GM21515 (cell line): Measurements from ENCODE around the gene PARD6B.
"Not testable (repeated sequence)": the region's sequence is repeated elsewhere in the genome, so short reads cannot be mapped to it uniquely, and the experiment has no call there.

ENCODE experiments used
- ATAC-seq: cut with Tn5 transposase; IDR thresholded peaks from one replicate; pipeline ENCODE4 v1.9.1; 2021; ENCODE audit not compliant: unreplicated experiment

PARD6B gene

GRCh38 chr20:50744143-50744792 lies 12.9 kb downstream of the PARD6B start:
- no peak for ATAC-seq

GRCh38 chr20:50745634-50746137 lies 14.3 kb downstream of the PARD6B start:
- no peak for ATAC-seq

DNA sequence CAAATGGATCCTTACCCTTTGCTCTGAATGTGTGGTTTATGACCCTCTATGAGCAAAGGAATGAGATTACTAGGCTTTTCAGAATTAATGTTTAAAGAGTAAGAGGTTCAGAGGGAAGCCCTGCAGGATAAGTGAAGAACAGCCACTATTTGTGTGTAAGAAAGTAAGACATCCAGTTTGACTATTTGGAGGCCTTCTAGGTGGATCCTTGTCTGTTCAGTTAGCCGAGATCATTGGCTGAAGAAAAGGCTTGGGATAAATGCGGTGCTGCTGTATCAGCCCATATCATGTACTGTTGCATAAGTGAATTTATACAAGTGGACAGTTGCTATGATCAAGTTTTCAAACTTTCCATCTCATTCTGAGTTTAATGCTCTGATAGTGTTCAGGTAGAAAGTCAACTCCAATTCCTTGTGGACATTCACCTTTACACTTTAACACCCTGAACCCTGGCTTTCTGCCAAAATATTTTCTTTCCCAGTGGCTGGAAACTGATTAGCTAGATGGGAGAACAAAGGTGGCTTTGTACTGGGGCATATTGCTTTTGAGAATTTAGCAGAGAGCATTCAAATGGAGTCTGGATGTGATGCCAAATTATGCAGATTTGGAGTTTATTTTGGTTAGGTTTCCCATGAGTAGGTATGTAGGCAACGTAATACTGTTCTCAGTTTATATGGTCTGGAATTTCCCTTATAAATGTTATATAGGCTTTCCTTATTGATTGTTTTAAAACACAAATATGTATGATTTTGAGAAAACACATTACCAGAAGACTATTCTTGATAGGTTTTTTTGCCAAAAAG lies 15.0 kb downstream of the PARD6B start:
- ATAC-seq, result no peak

GRCh38 chr20:50747275-50747674 lies 15.9 kb downstream of the PARD6B start:
- no peak for ATAC-seq

GRCh38 chr20:50750145-50750671 lies 18.8 kb downstream of the PARD6B start:
- ATAC-seq, result no peak

GRCh38 chr20:50753152-50753551 lies 21.8 kb downstream of the PARD6B start:
- no peak for ATAC-seq

DNA sequence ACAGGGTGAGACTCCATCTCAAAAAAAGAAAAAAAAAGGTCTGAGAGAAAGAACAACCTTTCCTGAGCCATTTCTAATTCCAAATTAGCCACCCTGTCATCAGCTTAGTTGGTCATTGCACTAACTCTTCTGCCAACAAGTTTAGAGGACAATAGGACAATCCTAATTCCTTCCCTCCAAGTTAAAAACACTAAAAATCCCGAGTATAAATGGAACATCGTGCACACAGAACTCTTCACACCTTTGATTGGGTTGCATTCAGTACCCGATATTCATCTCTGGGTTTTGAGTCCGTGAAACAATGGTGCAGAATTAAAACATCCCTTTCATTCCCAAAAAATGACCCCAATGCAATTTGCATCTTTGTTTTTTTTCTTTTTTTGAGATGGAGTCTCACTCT lies 23.0 kb downstream of the PARD6B start:
- no peak for ATAC-seq

DNA sequence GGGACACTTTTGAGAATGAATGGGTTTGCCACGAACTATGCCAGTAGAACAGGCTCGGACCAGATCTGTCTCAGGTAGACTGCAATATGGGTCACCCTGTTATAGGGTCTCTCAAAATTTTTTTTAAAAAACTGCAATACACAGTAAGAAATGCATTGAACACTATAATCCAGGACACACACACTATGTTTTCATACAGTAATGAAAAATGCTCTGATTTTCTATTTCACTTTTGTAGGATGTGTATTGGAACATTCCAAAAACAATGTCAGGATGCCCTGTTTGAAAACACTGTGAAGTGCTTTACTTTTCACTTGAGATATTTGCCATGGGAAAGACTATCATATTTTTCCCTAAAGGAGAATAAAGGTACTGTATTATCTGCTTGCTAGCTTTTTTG lies 25.1 kb downstream of the PARD6B start:
- ATAC-seq, result no peak

- no peak for ATAC-seq
Measured at GRCh38 chr20:50758469-50758868, 27.1 kb downstream of the PARD6B start.

DNA sequence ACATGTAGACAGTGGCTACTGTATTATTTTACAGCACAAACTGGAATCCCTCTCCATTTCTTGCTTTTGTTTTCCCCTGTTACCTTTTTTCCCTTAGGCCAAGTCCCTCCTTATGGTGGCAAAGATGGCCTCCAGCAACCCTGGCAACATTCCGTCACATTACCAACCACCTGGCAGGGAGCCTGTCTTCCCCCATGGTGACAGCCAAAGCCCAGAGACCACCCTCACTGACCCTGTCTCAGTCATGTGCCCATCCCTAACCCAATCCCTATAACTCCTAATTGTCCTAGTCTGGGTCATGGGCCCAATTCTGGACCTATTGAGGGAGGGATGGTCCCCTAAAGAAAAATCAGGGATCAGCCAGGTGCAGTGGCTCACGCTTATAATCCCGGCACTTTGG lies 27.6 kb downstream of the PARD6B start:
- ATAC-seq, result no peak

DNA sequence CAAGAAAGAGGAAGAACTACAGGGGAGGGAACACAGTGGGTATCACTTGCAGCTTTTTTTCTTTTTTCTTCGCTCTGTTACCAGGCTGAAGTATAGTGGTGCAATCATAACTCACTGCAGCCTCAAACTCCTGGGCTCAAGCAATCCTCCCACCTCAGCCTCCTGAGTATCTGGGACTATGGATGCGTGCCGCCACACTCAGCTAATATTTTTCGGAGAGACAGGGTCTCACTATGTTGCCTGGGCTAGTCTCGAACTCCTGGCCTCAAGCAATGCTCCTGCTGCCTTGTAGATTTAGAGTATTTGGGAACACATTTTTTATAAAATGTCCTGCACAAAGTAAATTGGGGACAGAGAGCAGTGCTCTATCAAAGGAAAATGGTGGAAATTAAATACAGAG lies 28.3 kb downstream of the PARD6B start:
- no peak for ATAC-seq

GRCh38 chr20:50762045-50762422 lies 30.7 kb downstream of the PARD6B start:
- ATAC-seq, result no peak

DNA sequence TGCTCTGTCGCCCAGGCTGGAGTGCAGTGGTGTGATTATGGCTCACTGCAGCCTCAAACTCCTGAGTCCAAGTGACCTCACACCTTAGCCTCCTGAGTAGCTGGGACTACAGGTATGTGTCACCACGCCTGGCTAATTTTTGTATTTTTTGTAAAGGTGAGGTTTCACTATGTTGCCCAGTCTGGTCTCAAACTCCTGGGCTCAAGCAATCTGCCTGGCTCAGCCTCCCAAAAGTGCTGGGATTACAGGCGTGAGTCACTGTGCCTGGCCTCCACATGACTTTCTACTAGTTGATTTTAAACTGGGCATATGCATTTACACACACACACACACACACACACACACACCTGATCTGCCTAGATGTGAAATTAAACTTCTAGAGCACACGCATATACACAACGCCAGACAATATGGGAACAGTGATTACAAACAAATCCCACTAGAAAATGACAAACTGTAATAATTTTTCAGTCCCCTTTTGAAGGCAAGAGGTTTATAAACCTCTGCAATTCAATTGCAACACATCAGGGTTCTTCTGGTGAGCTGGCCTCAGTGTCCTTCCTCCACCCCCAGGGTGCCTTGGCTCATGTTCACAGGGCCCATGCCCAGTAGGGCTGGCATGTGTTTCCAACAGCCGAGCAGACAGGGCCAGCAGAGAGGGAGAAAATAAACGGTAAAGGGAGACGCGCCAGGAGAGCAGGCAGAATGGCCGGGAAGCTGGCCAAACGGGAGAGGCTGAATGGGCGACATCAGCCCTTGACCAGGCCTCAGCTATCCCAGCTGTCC lies 31.2 kb downstream of the PARD6B start:
- no peak for ATAC-seq

GRCh38 chr20:50763550-50764458 lies 32.4 kb downstream of the PARD6B start:
- ATAC-seq, result not testable (repeated sequence)

GRCh38 chr20:50765251-50765650 lies 33.9 kb downstream of the PARD6B start:
- ATAC-seq, result not testable (repeated sequence)

- no peak for ATAC-seq
Measured at GRCh38 chr20:50765674-50766073, 34.3 kb downstream of the PARD6B start.

DNA sequence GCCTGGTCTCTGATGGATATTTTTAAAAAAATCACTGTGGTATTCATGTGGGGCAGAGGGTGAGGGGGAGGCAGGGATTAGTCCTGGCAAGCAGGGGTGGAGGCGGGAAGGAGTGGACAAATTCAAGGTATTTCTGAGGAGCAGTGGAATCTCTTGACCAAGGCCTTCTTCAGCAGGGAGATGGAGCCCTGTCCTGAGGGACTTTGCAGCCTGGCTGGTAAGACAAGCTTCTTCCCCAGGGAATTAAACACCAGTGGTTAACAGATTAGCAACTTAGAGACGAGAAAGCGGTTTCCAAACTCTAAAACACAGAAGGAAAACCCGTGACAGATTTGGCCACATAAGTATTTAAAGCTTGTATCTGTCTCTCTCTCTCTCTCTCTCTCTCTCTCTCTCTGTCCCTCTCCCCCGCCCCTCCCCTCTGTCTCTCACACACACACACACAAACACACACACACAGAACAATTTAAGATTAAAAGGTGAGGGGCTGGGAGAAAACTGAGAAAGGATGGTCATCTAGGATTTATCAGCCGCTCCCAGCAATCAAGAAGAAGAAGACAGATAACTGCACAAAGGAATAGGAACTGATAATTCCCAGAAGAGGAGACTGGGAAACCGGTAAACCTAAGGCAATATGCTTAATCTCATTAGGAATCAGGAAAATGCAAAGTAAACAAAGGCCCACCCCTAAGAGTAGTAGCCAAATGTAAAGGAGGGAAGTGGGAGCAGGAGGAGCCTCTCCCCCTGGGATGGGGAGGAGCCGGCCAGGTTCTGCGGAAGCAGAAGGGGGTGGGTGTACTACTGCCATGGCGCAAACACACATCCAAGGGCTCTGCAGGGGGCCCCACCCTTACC lies 35.8 kb downstream of the PARD6B start:
- ATAC-seq, result not testable (repeated sequence)

DNA sequence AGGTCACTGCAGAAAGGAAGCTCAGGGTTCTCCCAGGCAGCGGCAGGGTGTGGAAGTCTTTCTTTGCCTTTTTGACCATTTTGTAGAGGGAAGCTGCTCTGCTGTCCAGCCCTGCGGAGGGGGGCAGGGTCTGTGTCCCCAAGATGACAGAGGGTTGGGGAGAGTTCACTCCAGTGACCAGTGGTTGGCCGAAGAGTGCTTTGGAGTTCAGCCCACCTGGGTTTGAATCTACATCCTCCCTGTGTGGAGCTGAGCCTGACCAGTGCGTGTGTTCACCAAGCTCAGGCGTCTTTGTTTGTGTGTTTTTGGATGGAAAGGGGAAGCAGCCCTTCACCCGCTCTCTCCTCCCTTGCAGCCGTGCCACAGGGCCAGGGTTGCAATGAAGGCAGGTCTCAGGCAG lies 37.6 kb downstream of the PARD6B start:
- ATAC-seq, result not testable (repeated sequence)

GRCh38 chr20:50769551-50770085 lies 38.2 kb downstream of the PARD6B start:
- ATAC-seq, result not testable (repeated sequence)
